Measurements from ENCODE around the gene IRX5.

IRX5 gene

DNA sequence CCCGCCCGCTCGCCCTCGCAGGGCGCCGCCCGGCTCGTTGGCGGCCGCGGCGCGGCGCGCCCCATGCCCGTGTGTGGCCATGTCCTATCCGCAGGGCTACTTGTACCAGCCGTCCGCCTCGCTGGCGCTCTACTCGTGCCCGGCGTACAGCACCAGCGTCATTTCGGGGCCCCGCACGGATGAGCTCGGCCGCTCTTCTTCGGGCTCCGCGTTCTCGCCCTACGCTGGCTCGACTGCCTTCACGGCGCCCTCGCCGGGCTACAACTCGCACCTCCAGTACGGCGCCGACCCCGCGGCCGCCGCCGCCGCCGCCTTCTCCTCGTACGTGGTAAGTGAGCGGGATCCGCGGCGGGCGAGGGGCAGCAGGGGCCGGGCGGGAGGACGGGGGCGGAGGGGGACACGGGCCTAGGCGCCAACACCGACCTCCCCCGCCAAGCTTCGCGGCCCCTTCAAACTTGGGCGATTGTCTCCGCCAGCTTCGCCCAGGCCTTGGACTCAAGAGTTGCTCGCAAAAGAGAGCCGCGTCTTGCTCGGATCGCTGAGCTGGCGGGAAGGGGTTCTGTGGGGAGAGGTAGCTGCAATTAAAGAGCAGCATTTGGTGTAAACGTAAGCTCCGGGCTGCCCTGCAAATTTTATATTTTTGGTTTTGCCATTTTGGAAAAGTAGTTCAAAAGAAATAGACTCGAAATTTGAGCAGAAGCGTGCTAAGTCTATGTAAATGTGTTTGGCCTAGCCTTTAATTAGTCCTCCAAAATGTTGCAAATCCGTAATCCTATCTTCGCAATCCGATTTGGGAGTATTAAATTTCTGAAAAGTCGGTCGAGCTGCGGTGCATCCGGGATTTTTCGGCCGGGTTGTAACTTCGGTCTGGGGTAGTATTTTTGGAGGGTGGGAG lies 702 bp downstream of the IRX5 start:
- FAIRE-seq = no peak

GRCh38 chr16:54932021-54932660 lies 1.5 kb downstream of the IRX5 start:
- FAIRE-seq = no peak

- FAIRE-seq = no peak
Observed at GRCh38 chr16:54932737-54933254, 2.1 kb downstream of the IRX5 start.

- no peak for FAIRE-seq
Observed at GRCh38 chr16:54933281-54934011, 2.8 kb downstream of the IRX5 start.

DNA sequence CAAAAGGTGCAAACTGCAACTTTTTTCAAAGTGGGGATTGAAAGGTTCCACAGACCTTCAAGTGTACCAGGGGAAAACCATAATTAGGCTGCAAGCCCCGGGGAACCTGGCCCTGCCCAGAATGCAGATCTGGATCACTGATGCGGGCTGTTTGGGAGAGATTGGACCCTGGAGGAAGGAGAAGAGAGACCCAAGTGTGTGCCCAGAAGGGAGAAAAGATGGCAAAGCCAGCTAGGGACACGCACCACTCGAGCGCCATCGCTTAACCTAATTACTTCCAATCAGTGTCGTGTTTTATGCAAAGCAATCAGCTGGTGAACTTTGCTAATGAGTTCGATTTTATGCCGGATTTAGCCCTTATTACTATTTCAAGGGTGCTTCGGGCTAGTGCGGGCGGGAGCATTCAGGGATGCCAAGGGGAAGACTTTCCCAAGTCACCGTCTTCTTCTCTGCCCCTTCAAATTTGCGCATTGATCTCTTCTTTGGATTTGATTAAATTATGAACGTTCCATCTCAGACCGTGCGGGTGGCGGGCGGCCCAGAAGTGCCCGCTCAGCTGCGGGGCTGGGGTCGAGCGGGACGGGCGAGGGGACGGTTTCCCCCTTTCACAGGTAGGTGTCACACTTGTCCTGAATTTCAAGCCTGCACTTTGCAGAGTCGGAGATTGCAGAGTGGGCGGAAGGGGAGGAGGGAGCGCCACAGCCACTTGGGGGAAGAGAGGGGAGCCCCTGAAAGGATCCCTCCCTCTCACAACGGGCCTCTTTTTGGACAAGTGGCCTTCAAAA lies 4.0 kb downstream of the IRX5 start:
- no peak for FAIRE-seq

DNA sequence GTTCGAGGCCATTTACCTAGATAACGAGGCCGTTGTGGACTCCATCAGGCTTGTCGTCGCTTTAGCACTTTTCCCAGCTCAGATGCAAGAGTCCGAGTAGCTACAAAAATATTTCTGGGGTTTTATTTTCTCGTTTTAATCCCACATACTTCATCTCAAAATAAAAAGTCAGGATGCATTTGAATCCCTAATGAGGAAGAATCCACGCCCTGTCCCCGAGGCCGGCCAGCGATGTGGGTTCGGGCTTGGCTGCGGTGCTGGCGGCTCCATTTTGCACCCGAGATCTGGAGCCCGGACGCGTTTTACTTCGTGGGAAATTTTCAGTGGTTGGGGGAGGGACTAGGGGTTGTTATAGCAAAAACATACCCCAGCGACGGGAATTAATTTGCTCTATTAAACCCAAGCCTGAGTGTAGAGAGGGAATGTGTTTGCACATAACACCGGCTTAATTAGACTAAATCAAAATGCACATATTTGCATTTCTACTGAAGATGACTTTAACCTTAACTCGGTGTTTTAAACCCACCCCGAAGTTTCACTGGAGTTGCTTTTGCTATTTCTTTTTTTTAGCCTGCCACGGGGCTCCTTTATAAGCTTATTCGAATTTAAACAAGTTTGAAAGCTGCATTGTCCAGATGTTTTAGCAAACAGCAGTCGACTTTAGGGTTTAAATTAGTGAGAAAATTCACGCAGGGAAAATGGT lies 4.8 kb downstream of the IRX5 start:
- no peak for FAIRE-seq

DNA sequence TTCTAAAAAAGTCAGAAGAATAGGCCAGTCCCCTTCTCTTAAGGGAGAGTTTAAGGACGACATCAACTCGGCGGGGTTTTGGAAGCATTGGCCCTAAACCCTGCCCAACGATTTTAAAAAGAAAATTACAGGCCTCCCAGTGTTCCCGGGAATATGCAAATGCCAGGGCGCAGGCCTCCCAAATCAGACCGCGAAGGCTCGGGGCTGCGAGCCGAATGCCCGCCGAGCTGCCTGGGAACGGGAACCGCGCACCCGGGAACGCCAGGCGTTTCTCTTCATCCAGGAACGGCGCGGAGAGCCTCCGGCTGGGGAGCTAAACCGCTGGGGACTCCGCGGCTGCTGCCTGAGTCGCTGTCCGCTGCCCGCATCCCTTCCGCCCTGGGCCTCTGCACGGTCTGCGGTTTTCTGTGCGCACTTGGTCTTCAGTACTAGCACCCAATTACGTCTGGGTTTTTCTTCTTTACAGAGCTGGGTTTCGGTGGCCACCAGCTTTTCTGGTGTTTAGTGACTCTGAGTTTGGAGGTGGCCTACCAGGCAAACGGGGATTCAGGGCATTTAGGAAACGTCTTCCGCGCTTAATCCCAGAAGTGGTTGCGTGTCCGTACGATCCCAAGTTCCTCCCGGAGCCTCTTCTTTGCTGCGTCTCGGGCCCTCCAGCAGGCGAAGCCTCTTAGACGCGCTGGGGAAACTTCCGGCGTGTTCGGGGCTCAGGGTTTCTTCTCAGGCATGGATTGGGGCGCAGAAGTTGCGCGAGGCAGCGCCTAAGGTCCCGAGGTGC lies 5.7 kb downstream of the IRX5 start:
- FAIRE-seq = no peak

DNA sequence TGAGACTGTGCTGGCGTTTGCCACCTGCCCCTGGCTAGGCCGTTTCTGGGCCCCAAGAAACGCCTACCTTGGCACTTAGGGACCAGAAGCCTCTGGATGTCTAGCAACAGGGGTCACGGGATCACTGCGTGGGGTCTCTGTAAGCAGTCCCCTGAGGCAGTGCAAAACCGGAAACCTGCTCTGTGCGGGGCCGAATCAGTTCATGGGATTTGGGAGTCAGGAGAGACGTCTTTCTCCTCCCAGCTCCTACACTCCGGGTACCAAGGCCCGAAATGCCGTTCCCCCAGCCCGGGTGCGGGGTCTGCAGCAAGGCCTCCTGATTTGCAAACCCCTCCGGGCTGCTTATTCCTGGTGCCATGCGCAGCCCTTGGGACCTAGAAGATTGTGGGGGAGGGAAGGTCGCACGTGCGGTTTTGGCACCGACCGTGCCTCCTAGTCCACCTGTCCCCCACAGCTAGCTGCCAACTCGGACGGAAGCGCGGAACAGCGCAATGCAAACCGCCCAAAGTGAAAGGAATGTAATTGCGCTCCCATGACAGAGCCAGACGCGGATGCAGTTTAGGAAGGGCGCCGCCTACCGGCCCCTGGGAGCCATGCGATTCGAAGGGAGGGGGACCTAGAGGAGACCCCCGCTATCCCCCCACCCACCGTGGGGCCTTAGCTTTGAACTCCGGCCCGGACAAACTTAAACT lies 6.5 kb downstream of the IRX5 start:
- no peak for FAIRE-seq

GRCh38 chr16:54937671-54938211 lies 7.1 kb downstream of the IRX5 start:
- FAIRE-seq = no peak

DNA sequence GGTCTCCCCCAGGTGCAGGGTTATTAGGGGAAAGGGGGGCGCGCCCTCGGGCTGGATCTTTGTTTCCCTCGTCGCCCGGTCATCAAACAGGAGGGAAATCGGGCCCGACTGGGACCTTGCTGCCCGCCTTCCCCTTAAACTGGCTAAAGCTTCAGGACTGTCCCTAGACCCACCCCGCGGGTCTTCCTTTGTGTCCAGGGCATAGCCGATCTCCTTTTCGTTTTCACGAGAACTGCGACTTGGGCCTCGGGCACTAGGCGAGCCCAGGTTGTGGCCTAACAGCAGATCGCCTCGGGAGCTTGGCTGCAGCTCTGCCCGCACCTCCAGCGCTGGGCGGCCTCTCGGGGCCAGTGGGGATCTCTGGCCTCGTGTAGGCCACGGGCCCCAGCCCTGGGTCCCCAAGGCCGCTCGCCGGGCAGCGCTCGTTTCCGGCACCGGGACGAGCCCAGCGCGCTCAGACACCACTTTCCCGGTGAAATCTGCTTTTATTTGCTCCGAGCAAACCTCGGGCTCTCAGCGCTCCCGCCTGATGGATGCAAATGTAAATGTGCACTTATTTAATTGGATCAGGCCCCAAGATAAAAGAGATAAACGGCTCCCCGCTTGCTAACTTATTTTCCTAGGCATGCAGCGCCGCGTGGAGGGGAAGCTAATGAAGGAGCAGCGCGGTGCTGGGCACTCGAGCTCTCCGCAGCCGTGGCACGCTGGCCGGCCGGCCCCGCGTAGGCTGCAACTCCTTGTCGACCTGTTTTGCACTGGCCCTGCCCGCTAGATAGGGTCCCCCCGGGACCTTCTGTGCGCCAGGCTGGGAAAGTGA lies 7.8 kb downstream of the IRX5 start:
- no peak for FAIRE-seq

DNA sequence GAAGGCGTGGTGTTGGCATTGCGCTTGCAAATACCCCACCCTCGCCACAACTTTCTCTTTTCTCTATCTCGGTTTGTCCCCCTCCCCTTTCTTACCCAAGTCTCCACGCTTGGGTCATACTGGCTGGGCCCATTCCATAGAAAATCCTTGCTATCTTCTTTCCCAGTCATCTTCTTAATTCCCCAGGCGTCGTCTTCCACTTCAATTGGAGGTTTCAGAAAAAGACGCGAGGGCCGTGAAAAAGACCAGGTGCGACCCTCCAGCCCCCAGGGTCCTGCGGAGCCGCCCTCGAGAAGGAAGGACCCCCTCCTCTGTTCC lies 8.3 kb downstream of the IRX5 start:
- FAIRE-seq = no peak

DNA sequence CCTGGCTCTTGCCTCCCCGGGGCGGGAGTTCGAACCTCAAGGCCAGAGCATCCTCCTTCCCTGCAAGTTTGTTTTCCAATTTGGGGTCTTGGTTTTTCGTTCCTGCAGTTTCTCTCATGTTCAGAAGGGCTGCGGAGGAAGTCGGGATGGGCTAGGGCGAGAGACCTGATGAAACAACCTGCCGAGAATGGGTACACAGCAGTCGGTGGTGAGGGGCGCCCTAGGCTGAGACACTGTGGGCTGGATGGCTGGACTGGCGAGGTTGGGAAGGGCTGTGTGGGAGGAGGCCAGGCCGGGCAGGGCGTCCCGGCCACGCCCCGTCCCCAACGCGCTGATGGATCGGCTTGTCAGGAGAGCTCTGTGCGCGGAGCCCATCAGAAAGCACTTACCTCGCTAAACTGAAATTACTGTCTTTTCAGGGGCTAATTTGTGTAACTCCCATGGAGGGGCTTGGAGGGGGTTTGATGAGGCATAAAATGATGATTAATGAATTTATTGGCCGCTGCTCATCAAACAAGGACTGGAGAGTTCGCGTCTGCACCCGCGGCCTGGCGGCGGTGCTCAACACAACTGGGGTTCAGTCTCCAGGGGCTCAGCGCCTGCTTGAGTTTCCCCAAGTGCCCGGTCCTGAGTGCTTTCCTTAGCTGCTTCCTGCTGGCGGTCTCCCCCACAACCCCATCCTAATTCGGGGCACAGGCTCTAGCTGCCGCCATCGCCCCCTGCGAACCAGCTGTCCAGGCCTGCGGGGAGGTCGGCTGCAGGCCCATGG lies 9.0 kb downstream of the IRX5 start:
- no peak for FAIRE-seq

GRCh38 chr16:54940279-54940604 lies 9.6 kb downstream of the IRX5 start:
- FAIRE-seq = no peak

DNA sequence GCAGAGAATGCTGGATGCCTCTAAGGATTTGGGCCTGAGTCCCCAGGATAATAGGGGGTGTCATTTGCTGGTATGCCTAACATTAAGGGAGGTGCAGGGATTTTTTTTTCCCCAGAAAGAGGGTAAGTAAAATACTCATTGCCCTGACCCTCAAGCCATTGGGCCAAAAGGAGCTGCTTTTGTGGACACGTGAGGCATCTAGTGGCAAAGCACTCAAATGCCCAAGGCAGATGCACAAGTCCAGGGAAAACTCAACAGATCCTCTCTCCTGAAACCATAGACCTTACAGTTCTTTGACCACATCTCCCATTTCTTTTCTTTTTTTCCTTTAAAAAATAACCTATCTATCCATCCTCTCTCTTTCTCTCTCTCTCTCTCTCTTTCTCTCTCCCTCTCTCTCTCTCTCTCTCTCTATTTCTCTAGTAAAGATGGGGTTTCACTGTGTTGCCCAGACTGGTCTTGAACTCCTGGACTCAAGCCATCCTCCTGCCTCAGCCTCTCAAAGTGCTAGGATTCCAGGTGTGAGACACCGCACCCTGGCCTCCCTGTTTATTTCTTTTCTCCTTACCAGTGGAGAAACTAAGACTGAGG lies 11.8 kb downstream of the IRX5 start:
- FAIRE-seq = no peak

- no peak for FAIRE-seq
Observed at GRCh38 chr16:54944002-54944401, 13.3 kb downstream of the IRX5 start.

GRCh38 chr16:54945063-54945462 lies 14.4 kb downstream of the IRX5 start:
- no peak for FAIRE-seq

GRCh38 chr16:54946909-54947308 lies 16.2 kb downstream of the IRX5 start:
- no peak for FAIRE-seq

DNA sequence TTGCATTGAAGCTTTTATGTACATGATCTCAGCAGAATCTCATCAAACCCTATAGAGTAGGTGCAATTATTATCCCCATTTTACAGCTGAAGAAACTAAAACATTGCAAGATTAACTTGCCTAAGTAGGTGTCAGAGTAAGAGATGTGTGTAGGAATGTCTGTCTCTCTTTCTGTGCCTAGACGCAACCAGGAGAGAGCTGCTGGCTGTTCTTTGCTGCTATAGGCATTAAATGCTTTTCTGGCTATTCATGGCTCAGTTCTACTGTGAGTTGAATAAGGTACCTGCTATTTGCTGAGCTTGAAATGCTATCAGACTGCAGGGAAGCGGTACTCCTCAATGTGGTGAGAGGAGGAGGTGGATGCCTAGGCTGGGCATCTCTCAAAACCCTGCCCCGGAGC lies 17.0 kb downstream of the IRX5 start:
- no peak for FAIRE-seq

DNA sequence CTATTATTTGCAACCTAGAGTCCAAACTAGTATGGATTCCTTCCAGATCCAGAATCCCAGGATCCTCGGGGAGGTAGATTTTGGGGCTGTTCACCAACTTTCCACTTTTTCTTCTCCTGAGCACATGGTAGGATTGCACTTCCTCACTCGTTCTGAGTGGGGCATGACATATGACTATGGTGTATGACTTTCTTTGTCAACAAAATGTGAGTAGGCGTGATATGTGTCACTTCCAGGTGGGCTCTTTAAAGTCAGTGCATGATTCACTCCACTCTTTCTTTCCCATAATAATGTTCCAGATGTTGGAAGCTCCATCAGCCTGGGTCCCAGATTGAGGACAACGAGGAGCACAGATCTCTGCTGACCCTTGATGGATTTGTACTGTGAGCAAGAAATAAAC lies 21.5 kb downstream of the IRX5 start:
- FAIRE-seq = no peak

All from TTC549 (cell line).